NOMO-1 (cell line): Measurements from ENCODE around the gene LONRF3.
A peak's percentile ranks its signal among the peaks of the same experiment; 100 is the strongest.
"Not testable (repeated sequence)": the region's sequence is repeated elsewhere in the genome, so short reads cannot be mapped to it uniquely, and the experiment has no call there.

Source experiments
- DNase-seq, 2 experiments: peaks; one replicate each; lab custom pipeline; 2025; ENCODE audit not compliant: unreplicated experiment in 2 of 2; lab: John Stamatoyannopoulos, UW

LONRF3 gene

DNA sequence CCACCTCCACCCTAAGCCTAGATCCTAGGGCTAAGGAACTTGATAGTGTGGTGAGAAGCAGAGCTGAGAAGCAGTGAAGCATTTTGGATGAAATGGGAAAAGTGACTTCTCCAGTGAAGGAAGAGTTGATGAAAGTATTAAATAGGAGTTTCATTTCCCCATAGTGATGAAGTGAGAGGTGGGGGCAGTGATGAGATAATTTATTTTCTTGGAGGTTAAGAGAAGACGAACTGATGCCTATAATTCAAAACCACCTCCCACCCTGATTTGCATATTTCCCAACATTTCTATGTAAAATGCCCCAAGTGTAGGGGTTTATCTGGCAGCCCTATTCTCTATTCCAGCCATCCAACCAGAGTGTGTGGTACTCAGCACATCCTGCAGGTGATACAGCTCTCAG is 6.3 kb downstream of the LONRF3 start:
- peak in 1 of 2 experiments; percentile 7 for DNase-seq

DNA sequence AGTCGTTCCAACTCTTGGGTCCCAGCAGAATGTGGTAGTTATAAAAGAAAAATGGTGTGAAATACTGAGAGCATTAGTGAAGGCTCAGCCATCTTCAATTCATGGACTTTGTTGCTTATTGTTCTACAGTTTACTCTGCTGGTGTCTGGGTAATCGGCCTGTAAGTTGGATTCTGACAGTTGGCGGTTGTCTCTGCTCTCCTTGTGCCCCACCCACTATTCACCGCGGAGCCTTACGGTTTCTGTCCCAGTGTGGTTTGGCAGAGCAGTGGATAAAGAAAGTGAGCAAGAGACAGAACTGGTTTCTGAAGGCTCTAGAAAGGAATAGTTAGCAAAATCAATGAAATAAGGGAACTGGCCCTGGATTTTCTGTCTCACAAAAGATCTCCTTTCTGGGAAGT is 9.1 kb downstream of the LONRF3 start:
- peak in 1 of 2 experiments; percentile 18 for DNase-seq

DNA sequence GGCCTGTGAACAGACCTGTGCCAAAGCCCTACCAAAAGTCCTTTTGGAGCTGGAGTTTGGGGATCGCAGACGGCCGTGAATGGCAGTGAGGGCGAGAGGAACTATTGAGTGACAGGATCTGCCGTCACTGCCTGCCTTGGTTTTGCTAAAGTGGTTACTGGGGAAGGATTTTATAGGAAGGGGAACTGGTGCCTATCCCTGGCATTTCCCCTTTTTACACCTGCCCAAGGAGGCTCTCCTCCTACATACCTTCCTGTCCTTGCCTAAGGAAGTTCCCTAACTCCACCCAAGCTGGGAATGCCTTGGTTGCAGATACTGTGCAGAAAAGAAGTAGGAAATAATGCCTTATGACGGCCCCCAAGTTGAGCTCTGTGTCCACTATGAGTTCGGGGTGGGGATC is 14.5 kb downstream of the LONRF3 start:
- DNase-seq: no peak

DNA sequence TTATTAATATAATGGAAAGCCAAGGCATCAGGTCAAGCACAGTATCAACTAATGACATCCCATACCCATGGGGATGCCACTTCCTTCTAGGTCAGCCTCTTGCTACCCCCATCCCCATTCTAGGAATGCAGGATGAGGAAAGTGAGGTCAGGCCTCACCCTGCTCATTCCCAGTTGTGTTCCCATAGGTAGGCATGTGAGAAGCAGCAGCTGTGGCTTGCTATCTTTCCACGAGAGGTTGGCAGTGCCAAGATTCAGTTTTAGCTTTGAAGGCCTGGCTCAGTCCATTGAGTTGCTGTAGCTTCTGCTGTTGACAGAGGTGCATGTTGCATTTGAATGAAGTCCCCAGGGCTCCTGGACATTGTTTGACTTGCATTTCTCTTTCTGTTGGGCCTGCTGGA is 15.5 kb downstream of the LONRF3 start:
- DNase-seq: no peak

DNA sequence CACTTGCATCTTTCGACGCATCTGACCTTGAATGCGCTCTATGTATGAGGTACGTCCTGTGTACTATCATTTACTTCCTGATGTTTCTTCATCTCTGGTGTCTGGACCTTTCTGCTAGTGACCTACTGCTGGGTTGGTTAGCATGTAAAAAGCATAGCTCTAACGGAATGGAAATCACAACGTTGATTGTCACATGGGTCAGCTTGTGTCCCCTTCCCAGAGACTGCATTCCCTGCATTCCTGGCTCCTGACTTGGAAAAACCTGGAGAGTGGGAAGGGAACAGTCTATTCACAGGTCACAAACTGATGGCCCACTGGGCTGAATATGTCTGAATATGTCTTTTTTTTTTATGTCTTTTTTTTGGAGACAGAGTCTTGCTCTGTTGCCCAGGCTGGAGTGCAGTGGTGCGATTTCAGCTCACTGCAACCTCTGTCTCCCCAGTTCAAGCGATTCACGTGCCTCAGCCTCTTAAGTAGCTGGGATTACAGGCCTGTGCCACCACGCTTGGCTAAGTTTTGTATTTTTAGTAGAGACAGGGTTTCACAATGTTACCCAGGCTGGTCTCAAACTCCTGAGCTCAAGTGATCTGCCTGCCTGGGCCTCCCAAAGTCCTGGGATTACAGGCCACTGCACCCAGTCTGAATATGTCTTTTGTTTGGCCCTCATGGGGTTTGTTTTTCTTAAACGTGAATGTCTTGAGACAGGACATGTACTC is 16.3 kb downstream of the LONRF3 start:
- no peak for DNase-seq

- DNase-seq: not testable (repeated sequence)
These were observed 18.2 kb downstream of the LONRF3 start for GRCh38 chrX:118992441-118993121.

DNA sequence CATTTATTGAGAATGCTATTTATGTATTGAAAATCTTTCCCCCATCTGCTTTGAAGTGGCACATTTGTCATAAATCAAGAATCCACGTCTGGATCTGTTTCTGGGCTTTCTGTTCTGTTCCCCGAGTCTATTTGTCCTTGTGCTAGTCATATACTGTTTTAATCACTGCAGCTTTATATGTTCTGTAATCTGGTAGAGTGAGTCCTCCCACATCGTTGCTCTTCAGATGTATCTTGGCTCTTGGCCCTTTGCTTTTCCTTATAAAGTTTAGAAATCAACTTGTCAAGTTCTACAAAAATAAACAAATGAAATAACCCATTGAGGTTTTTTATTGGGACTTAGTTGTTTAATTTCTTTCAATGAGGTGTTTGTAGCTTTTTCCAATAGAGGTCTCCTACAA is 29.0 kb downstream of the LONRF3 start:
- DNase-seq: no peak

GRCh38 chrX:119004920-119005524 is 30.6 kb downstream of the LONRF3 start:
- peak in 1 of 2 experiments; percentile 22 for DNase-seq

- no peak for DNase-seq
These were observed 32.9 kb downstream of the LONRF3 start for GRCh38 chrX:119007189-119007770.

DNA sequence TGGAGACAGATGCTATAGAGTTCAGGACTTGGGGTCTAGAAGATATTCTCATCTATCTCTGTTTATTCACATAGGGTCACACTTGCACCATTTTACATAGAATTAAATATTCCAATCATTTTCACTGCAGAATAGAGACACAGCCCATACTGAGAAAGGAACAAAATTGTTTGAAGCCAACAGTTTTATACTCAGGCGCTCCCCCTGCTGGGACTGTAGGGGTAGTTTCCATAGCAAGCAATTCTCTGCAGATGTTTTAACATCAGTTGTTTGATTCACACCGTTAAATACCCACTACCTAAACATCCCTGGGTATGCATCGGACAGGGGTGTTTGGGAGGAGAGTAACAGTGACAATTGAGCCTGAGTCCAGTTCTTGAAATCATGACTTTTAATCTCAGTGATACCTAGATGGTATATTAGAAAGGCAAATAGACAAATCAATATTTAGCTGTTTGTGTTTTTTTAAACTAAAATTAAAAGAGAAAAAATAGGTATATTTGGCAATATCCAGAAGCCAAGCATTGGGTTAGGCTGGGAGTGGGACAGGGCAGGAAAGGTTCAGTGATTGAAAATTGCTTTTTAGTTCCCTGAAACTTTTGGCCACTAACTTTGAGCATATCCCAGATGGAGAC is 33.8 kb downstream of the LONRF3 start:
- peak in 1 of 2 experiments; percentile 22 for DNase-seq

GRCh38 chrX:119009071-119009470 is 34.7 kb downstream of the LONRF3 start:
- DNase-seq: no peak

- DNase-seq: no peak
These were observed 36.1 kb downstream of the LONRF3 start for GRCh38 chrX:119010491-119010890.

- DNase-seq: no peak
These were observed 38.7 kb downstream of the LONRF3 start for GRCh38 chrX:119013164-119013563.

- peak; percentile 53 to 91 for DNase-seq
These were observed 41.2 kb downstream of the LONRF3 start for GRCh38 chrX:119015407-119016237.

DNA sequence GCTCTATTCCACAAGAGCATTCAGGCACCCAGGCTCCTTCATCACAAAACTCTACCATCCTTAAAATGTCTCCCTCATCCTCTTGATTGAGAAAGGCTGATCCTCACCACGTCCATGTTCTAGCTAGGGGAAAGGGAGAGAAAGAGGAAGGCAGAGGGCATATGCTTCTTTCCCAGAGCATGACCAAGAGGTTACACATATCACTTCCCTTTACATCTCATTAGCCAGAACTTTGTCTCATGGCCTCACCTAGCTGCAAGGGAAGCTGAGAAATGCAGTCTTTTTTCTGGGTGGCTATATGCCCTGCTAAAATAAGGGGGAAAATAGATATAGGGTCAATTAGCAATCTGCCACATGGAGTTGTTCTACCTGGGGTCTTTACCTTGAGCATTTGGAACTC is 42.7 kb downstream of the LONRF3 start:
- no peak for DNase-seq

- DNase-seq: no peak
These were observed 51.5 kb downstream of the LONRF3 start for GRCh38 chrX:119025900-119026299.

DNA sequence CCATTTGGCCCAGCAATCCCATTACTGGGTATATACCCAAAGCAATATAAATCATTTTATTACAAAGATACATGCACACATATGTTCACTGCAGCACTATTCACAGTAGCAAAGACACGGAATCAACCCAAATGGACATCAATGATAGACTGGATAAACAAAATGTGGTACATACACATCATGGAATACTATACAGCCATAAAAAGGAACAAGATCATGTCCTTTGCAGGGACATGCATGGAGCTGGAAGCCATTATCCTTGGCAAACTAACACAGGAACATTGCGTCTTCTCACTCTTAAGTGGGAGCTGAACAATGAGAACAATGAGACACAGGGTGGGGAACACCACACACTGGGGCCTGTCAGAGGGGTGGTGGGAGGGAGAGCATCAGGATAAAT is 51.9 kb downstream of the LONRF3 start:
- DNase-seq: not testable (repeated sequence)

DNA sequence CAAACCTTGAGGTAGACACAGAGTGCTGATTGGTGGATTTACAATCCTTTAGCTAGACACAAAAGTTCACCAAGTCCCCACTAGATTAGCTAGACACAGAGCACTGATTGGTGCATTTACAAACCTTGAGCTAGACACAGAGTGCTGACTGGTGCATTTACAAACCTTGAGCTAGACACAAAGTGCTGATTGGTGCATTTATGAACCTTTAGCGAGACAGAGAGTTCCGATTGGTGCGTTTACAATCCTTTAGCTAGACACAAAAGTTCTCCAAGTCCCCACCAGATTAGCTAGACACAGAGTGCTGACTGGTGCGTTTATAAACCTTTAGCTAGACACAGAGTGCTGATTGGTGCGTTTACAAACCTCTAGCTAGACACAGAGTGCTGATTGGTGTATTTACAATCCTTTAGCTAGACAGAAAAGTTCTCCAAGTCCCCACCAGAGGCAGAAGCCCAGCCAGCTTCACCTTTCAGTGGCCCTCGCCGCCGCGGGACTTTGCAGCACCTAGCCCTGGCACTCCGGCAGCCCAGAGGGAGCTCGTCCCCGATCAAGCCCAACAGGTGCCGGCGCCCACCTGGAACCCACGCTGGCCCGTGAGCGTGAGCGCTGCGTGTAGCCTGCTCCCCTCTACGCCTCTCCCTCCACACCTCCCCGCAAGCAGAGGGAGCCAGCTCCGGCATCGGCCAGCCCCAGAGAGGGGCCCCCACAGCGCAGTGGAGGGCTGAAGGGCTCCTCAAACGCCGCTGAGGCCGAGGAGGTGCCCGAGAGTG is 53.7 kb downstream of the LONRF3 start:
- DNase-seq: not testable (repeated sequence)

DNA sequence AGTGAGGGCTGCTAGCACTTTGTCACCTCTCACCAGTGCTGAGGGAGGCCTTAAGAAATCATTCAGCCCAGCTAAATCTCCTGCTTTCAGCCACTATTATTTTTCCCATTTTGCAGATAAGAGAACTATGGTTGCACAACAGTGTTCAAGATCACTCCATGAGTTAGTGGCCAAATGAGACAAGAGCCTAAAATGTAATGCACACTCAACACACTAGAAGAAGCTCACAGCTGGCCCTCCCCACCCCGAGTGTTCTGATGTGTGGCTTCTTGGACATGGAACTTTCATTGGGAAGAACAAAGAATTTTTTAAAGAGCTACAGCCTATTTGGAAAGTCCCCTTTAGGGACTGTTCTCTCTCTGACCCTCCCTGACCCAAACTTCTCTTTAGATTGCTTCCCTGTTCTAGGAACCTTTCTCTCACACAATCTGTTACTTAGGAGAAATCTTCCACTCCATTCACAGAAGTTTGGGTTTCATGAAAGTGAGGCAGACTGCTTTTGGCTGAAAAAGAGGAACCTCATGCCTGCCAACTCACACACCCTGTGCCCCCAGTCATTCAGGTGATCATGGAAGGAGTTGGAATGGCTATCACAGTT is 54.4 kb downstream of the LONRF3 start:
- peak in 1 of 2 experiments; percentile 12 for DNase-seq
